NCI-H2029 treated with DMSO at 0.1 percent for 48 hours (cell line): ENCODE data around the gene BCL7A.

ENCODE experiments used
- DNase-seq: peaks from one replicate; lab custom pipeline; 2025; lab: John Stamatoyannopoulos, UW

The BCL7A gene

DNA sequence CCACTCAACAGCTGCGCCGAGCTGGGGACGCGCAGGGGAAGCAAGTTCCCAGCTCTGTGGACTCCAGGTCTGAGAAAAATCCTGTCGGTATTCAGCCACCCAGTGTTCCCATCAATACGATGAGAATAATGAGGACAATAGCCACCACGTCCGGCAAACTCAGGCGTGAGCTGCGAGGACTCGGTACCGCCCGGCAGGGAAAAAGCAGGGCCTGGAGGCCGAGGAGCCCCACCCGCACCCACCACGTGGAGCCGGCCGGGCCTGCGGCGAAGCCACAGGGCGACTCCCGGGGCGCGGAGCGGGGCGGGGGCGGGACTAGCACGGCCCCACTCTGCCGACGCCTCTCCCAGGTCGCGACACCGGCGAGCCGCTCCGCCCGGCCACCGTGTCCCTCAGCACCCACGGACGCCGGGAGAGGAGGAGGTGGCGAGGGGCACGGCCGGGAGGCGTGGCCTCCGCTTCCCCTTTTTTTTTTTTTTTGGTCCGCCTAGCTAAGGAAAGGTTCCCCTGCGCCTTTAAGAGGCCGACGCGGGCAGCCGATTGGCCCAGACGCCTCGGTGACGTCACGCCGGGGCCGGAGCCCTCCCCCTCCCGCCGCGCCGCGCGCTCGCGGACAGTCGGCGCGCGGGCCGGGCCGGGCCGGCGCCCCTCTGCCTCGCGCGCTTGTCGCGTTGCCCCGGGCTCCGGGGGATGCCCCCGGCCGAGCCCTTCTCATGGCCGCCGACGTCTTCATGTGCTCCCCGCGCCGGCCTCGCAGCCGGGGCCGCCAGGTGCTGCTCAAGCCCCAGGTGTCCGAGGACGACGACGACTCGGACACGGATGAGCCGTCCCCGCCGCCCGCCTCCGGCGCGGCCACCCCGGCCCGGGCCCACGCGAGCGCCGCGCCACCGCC, 56.7 kb downstream of the BCL7A start, which contains the start of gene MLXIP:
MLXIP (plus strand) TSS at position 616 of the 892 bp plus-strand sequence; CDS start at position 714, 98 bp downstream.
- DNase-seq: peak; percentile 57

DNA sequence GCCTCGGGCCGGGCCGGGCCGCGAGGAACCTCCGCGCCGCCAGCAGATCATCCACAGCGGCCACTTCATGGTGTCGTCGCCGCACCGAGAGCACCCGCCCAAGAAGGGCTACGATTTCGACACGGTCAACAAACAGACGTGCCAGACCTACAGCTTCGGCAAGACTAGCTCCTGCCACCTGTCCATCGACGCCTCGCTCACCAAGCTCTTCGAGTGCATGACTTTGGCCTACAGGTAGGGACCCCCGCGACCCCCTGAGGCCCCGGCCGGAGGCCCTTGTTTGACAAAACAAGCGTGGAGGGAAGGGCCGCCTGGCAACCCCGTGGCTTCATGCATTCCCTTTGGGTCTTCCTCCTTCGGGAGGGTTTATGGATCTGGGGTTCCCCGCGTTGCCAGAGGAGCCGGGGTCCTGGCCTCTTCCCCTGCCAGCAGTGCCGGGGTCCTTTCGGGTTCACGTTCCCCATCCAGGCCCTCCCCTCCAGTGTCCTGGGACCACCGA, 57.4 kb downstream of the BCL7A start:
- DNase-seq: no peak

DNA sequence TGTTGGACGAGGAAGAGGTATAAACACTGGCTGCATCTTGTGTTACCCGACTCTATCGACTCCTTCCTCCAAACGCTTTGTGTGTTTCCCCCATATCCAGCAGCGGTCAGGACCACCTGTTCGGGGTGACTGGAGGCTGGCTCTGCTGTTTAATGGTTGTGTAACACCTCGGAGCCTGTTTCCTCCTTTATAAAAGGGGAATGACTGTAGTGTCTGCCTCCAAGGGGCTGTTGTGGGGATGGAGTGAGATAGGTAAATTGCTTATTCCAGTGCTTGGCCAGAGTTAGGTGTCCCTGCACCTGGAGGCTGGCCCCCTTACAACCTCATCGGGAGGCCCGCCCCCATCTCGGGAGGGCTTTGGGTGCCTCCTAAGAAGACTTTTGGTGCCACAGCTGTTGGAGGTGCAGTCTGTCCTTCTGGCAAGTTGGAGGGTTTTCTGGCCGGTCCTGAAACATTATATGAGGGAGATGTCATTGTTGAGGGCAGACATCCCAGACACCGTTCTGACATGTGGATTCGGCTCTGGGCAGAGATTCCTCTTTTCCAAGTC, 57.9 kb downstream of the BCL7A start:
- peak; percentile 33 for DNase-seq

DNA sequence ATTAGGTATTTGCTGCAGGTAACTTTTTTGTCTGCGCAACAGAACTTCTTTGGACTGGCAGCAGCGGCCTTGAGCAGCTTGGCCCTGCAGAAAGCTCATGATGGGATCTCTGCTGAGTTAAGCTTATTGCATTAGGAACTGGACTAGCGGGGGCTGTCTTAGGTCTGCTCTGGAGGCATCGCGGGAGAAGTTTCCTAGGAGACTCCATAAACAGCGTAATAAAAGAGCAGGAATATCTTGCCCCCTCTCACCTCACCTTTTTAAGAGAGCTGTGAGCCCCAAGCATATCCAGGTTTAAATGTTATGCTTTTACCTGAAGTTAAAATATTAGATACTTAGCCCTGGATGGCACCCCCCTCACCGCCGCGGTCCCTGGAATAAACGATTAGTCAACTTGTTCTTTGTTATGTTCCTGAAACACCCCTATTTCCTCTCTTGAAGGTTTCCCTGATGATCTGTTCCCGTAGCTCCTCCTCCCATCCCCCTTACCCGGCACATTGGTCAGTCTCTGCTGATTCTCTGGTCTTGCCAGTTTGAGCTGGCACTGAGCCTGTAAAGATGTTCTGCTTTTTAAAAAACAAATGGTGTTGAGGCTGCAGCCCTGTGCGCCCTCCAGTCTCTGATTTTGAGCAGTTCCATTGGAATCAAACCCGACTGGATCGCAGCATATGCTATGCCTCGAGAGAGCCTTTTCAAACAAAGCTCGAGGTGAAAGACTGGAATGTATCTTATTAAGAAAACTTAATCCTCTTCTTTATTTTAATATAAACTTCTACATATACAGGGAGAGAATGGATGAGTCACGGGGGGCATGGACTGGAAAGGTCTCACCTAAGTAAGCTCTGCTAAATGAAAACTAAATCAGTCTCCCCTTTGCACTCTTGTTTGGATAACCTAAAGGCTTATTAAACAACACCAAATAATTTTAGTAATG, 58.7 kb downstream of the BCL7A start:
- peak; percentile 45 for DNase-seq

DNA sequence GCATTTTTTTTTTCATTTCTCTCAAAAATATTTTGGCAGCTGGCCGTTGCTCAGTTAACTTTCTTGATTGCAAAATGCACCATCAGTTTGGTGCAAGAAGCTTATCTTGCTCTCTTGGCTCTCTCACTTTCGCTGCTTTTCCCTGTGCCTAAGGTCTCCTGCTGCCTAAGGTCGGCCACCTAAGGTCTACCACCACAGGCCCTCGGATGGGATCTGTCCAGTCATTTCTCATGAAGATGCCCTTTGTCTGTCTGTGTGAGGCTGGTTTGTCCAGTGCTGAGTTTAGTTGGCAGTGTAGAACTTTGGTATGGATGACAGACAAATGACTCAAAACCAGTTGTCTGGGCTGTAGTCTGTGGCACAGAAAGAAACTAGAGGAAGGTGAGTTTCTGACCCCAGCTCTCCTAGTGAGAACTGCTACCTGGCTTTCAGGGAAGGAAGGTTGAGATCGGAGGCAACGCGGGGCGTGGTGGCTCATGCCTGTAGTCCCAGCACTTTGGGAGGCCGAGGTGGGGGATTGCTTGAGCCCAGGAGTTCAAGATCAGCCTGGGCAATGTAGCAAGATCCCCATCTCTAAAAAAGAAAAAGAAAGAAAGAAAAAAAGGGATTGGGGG, 59.5 kb downstream of the BCL7A start:
- no peak for DNase-seq

DNA sequence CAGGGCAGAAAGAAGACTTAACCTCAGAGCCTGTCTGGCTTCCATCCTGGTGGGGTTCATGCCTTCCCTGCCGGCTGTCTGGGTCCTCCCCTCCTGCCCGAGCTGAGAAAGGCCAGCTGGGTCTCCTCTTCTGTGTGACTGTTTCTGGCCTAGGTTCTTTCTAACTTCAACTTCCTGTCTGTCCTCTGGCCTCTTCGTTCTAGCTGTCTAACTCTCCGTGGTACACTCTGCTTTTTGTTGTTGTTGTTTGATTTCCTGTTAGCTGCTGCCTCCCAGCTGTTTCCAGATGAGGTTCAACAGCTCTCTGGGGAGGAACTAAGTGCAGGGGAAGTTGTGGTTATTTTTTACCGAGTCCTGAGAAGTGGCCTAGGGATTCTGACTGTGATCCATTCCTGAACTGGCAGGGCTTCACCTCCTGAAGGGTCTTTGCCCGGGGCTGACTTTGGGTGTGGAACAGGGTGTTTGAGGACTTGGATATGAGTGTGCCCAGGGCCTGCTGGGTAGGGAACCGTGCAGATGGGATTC, 60.1 kb downstream of the BCL7A start:
- peak; percentile 28 for DNase-seq

DNA sequence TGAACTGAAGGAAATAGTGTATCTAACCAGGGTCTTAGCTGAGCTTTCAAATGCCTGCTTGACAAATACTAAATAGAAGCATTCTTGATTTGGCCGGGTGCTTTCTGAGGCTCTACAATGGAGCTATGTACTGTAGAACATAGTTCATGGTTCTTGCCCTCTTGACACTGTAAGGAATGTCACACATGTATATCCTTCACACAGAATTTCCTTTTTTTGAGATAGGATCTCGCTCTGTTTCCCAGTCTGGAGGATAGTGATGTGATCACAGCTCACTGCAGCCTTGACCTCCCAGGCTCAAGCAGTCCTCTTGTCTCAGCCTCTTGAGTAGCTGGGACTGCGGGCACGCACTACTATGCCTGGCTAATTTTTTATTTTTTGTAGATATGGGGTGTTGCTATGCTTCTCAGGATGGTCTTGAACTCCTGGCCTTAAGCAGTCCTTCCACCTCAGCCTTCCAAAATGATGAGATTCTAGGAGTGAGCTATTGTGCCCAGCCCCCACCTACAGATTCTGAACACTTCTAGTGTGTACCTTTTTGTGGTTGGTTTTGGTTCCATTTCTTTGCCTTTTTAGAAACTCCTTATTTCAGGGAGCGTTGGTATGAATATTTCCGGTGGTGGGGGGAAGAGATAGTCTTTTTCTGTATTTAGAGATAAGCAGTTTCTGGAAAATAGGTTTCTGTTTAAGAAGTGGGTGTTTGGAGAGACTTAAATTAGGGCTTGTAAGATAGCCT, 61.1 kb downstream of the BCL7A start:
- DNase-seq: no peak

DNA sequence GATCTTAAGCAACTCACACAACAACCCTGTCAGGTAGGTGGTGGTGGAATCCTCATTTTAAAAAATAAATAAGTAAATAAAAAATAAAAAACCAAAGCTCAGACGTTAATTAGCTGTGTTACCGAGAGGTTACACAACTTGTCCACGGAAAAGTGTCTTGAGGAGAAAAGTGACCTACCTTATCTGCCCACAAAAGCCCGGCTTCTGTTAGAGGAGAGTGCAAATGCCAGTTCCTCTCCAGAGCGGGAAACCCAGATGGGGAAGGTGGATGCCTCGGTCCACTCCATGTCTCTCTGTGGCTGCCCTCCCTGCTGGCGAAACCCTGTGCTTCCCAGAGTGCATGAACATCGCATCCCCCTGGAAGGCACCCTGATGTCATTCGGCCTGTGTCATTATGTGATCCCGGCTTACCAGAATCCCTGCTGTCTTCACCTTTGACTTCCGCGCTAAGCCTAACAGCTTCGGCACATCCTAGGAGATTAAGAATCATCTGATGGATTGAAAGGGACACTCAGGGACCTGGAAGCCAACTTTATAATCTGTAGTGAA, 63.2 kb downstream of the BCL7A start:
- no peak for DNase-seq

DNA sequence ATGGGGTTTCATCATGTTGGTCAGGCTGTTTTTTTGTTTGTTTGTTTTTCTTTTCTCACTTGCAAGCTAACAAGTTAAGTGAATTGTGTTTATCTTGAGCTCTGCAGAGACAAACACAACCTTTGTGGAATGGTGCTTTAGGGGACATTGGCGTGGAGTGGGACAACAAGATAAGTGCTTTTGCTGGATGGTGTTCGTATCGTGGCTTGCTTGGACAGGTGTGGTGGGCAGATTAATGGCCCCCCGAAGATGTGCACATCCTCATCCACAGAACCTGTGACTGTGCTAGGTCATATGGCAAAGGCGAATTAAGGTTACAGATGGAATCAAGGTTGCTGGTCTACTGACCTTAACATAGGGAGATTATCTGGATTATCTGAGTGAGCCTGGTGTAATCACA, 63.9 kb downstream of the BCL7A start:
- DNase-seq: no peak

DNA sequence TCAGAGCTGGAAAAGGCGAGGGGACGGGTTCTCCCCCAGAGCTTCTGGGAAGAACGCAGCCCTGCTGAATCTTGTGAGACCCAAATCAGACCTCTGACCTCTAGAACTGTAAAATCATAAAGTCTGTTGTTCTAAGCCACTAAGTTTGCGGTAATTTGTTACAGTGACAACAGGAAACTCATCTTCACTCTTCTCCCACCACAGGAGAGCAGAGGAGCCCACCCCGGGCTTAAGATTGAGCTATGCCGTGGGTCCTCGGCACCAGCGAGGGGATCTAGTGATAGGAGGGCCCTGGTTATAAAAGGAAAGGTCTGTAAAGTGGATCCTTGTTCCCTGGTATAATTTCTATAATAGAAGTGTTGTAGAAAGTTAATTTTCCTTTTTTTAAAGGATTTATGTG, 64.4 kb downstream of the BCL7A start:
- DNase-seq: no peak

DNA sequence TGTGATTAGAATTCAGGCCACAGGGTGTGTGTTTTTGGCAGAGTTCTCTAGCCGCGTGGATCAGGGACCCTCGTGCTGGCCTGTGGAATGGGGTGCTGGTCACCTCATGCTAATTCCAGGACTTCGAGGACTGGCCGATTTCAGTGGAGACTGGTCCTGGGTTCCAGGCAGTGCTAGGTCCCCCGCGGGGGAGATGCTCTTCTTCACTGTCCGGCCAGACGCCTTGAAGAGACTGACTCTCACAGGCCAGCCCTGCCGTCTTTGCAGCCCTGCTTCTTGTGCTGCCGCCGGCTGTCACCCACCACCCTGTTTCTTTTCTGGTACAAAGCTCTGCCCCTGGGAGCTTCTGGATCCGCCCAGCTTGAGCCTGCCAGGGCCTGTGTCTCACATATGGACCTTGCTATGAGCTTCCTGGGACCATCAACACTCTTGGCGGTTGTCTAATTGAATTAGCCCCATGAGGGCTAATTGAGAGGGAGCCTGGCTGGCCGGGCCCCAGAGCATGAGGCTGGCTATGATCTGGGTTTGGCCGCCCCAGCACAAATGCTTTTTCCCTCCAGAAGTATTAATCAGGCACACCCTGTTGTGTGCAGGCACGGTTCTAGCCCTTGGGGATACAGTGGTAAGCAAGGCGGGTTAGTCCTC, 65.1 kb downstream of the BCL7A start:
- no peak for DNase-seq

DNA sequence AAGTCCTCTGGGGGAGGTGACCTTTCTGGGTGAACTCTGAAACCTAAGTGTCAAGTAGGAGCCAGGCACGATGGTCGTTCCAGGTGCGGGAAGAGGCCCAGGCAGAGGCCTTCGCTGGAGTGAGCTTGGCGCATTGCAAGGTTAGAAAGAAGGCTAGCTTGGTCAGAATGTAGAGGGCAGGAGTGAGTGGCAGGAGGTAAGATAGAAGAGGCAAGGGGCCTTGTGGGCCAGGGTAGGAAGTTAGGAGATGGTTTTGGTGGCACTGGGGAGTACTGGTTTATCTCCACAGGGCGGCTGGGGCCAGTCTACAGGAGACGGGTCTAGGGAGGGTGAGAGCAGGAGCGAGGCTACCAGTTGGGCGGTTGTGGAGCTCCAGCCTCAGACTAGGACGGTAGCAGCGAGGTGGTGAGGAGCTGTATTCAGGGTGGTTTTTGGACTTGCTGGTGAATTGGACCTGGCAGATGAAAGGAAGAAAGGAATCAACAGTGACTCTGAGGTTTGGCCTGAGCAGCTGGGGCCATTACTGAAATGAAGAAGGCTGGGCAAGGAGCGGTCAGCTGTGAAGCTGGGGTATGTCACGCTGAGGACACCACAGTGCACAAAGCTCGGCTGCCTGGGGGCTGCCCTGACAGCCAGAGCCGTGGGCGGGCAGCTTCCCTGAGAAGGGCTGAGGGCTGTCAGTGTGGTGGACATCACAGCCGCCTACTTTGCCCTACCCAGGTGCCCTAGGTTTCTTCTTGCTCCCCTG, 65.9 kb downstream of the BCL7A start:
- no peak for DNase-seq

DNA sequence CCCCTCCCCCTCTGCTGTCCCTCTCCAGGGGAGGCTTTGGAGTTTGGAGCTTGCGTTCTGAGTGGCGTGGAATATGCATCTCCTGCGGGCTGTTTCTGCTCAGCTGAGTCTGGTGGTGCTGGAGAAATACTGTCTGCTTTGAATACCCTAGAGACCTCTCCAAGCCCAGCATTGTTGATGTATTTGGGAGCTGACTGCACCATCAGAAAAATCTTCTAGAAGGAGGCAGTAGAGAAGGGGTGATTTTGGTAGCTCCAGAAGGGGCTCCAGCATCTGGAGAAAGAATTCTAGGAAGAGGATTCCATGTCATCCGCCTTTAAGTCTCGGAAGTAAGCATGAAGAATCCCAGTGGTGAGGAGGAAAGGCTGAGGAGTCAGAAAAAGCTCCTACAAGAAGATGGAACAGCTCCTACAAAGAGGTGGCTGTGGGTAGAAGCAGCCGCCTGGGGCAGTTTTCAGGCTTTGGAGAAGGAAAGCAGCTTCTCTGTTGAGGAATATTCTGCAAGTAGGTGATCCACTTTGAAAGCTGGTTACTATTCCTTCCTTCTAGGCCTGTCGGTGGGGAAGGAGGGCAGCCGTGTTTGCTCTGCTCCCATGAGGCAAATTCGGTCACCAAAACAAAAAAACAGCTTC, 66.6 kb downstream of the BCL7A start:
- no peak for DNase-seq

DNA sequence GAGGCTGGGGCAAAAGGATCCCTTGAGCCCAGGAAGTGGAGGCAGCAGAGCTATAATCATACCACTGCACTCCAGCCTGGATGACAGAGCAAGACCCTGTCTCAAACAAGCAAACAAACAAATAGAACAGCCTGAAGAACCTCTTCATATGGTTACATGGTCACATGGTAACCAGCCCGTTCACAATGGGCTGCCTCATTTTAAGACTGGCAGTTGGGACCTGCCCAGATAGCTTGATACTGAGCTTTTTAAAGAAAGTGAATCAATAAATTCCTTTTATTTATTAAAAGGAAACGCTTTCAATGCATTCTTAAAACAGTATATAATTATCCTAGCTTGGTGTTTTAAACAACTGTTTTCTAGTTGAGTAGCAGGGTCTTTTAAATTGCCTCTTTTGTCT, 67.4 kb downstream of the BCL7A start:
- DNase-seq: peak; percentile 57

DNA sequence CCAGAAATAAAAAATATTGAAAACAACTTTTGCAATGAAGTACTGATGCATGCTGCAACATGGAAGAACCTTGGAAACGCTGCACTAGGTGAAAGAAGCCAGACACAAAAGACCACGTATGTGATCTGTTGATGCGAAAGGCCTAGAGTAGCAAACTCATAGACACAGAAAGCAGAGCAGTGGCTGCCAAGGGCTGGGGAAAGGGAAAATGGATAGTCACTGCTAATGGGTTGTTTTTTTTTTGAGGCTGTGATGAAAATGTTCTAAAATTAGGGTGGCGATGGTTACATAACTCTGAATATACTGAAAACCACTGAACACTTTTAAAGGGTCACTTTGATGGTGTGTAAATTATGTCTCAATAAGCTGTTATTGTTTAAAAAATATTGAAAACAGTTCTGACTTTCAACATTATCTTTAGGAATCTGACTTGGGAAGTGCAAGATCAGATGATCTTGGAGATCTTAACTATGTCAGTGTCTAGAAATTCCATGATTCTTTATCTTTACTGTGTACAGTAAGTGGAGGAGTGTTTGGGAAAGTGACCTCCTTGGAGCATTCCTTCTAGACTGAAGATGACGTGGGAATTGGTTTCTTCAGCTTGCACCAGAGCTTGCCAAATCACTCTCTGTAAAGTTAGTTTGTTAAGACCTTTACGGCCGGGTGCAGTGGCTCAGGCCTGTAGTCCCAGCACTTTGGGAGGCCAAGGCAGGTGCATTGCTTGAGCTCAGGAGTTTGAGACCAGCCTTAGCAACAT, 69.3 kb downstream of the BCL7A start:
- DNase-seq: no peak

DNA sequence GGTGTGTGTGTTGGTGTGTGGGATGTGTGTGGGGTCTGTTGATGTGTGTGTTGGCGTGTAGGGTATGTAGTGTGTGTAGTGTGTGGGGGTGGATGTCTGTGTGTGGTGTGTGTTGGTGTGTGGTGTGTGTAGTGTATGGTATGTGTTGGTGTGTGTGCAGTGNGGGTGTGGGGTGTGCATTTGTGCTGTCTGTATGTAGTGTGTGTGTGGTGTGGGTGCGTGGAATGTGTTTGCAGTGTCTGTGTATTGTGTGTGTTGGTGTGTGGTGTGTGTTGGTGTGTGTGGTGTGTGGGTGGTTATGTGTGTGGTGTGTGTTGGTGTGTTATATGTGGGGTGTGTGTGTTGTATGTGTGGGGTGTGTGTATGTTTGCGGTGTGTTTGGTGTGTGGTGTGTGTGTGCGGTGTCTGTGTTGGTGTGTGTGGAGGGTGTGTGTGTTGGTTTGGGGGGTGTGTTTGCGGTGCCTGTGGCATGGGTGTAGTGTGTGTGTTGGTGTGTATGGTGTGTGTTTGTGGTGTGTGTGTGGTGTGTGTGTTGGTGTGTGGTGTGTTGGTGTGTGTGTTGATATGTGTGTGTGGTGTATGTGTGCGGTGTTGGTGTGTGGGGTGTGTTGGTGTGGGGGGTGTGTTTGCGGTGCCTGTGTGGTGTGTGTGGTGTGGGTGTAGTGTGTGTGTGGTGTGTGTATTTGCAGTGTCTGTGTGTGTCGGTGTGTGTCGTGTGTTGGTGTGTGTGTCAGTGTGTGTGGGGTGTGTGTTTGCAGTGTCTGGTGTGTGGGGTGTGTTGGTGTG, 71.6 kb downstream of the BCL7A start:
- no peak for DNase-seq

DNA sequence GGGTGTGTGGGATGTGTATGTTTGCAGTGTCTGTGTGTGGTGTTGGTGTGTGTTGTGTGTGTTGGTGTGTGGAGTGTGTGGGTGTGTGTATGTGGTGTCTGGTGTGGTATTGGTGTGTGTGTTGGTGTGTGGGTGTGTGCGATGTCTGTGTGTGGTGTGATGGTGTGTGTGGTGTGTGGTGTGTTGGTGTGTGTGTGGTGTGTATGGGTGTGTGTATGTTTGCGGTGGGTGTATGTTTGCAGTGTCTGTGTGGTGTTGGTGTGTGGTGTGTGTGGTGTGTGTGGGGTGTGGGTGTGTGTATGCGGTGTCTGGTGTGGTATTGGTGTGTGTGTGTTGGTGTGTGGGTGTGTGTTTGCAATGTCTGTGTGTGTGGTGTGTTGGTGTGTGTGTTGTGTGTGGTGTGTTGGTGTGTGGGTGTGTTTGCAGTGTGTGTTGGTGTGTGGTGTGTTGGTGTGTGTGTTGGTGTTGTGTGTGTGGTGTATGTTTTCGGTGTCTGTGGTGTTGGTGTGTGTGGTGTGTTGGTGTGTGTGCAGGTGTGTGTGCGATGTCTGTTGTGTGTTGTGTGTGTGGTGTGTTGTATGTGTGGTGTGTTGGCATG, 72.6 kb downstream of the BCL7A start:
- DNase-seq: no peak
